MM.1S (cell line): ENCODE measurements around the gene ATG10.

Source experiments
- CTCF ChIP-seq: fragments of 300-600 bp; sonication (generic); IDR thresholded peaks from 2 replicates; pipeline ENCODE4 v1.5.1; 2016; ENCODE audit warnings: antibody characterized with exemption, low read length, mixed read lengths
- EZH2 ChIP-seq: fragments of 300-600 bp; sonication (generic); optimal IDR thresholded peaks from 2 replicates; pipeline ENCODE3; 2017; ENCODE audit warnings: low read depth, mild to moderate bottlenecking, antibody characterized with exemption, low read length, mixed read lengths

GRCh38 chr5:82297711-82298110, 325.9 kb downstream of the ATG10 start:
- TF ChIP-seq CTCF (no peak), EZH2 (no peak)
